Uterus (tissue), 4 donors: ENCODE measurements around the gene PRKACA. TPM values are rescaled to one million over a fixed set of nuclear protein-coding genes. Genes with fewer than 3 reads are reported as not detected.

Experiments used
- DNase-seq, 2 donors: peaks; one replicate each; pipeline ENCODE4 v3.0.0-alpha.2; 2019 to 2020
- H3K27ac ChIP-seq, 2 donors: fragments of 200-600 bp; sonication (generic); 1 replicate in 1 of 2; 2 replicates in 1 of 2; pipeline ENCODE4 v1.5.1; 2016 to 2018
- H3K27me3 ChIP-seq, 2 donors: fragments of 200-600 bp; sonication (generic); one replicate each; pipeline ENCODE4 v1.5.1; 2018 to 2019; ENCODE audit warnings: control low read depth in 1 of 2
- H3K36me3 ChIP-seq, 2 donors: fragments of 200-600 bp; sonication (generic); one replicate each; pipeline ENCODE4 v1.5.1; 2019; ENCODE audit warnings: control low read depth in 1 of 2
- H3K4me1 ChIP-seq, 2 donors: fragments of 200-600 bp; sonication (generic); one replicate each; pipeline ENCODE4 v1.5.1; 2018 to 2019; ENCODE audit warnings: control low read depth in 1 of 2
- H3K4me3 ChIP-seq, 2 donors: fragments of 200-600 bp; sonication (generic); 1 replicate in 1 of 2; 2 replicates in 1 of 2; pipeline ENCODE4 v1.5.1; 2018 to 2019; ENCODE audit warnings: mild to moderate bottlenecking in 1 of 2
- H3K9me3 ChIP-seq, 2 donors: fragments of 200-600 bp; sonication (generic); one replicate each; pipeline ENCODE4 v1.5.1; 2019; ENCODE audit warnings: control low read depth in 1 of 2
- CTCF ChIP-seq, 4 experiments: fragments of 200-600 bp in 2 of 4; fragments of 450-650 bp in 2 of 4; sonication (generic) in 2 of 4; IDR thresholded peaks; one replicate each; pipeline ENCODE4 v1.5.1; 2016 to 2019; ENCODE audit warnings: antibody characterized with exemption in 4 of 4, mild to moderate bottlenecking in 2 of 4, moderate library complexity in 1 of 4
- POLR2A ChIP-seq, 2 donors: fragments of 450-650 bp; IDR thresholded peaks; one replicate each; pipeline ENCODE4 v1.6.1; 2016; ENCODE audit warnings: antibody characterized with exemption in 2 of 2, mild to moderate bottlenecking in 1 of 2, moderate library complexity in 1 of 2
- intact Hi-C: fragments of 100-400 bp; cut with DNase I; formaldehyde crosslinking; loops from one replicate; pipeline ENCODE4 v1.15.1; 2023; ENCODE audit warnings: low total_unique reads
- total RNA-seq, 4 donors: library from RNA; depleted of rRNA in 3 of 4; stranded (reverse); fragments of >200 nt in 3 of 4; gene quantifications; one replicate each; pipeline versions ENCODE4 v1.1.0 to v1.2.4, GENCODE V29; 2014 to 2023
- donor health status: DM: yes; HTN: yes; CAD: no.

The PRKACA gene
- total RNA-seq, 4 donors from 2014 or later = 4.9 to 135 (median 74.2) TPM

- Histone ChIP-seq H3K9me3 (no peaks in the 10 kb centered on the region), H3K36me3 (no peaks in the 10 kb centered on the region), H3K4me3 (no peak overlapping the region), H3K4me1 (peaks cover 0 to 7% of the 10 kb centered on the region in 2 donors), H3K27me3 (peaks cover 0 to 8% of the 10 kb centered on the region in 2 donors), H3K27ac (no peak overlapping the region)
- TF ChIP-seq CTCF (IDR thresholded peaks at IDR 0.05) (no peak), POLR2A (IDR thresholded peaks at IDR 0.05) (no peak)
- intact Hi-C loops = no loop called here
- DNase-seq = no peak
These were observed 56.3 kb downstream of the PRKACA start for GRCh38 chr19:14061081-14061749.

GRCh38 chr19:14059652-14060155 is 57.9 kb downstream of the PRKACA start:
- no peak for DNase-seq
- TF ChIP-seq POLR2A (IDR thresholded peaks at IDR 0.05) = no peak
- TF ChIP-seq CTCF (IDR thresholded peaks at IDR 0.05) = no peak
- Histone ChIP-seq H3K4me3 (no peak overlapping the region), H3K27ac (no peak overlapping the region), H3K36me3 (no peaks in the 10 kb centered on the region), H3K4me1 (peaks cover 0 to 7% of the 10 kb centered on the region in 2 donors), H3K9me3 (no peaks in the 10 kb centered on the region), H3K27me3 (peaks cover 0 to 8% of the 10 kb centered on the region in 2 donors)
- intact Hi-C loops = no loop called here

- TF ChIP-seq CTCF (IDR thresholded peaks at IDR 0.05) = peak in 2 of 4 experiments; percentile 9 to 29
- no peak for TF ChIP-seq POLR2A (IDR thresholded peaks at IDR 0.05)
- H3K27ac ChIP-seq = no peak overlapping the region
- no peaks in the 10 kb centered on the region for H3K9me3 ChIP-seq
- H3K4me1 ChIP-seq = peaks cover 0 to 7% of the 10 kb centered on the region in 2 donors
- H3K36me3 ChIP-seq = no peaks in the 10 kb centered on the region
- no peak for DNase-seq
- intact Hi-C loops = no loop called here
- H3K27me3 ChIP-seq = peaks cover 0 to 8% of the 10 kb centered on the region in 2 donors
- H3K4me3 ChIP-seq = no peak overlapping the region
These were observed 58.5 kb downstream of the PRKACA start for GRCh38 chr19:14059093-14059480.

- H3K36me3 ChIP-seq = no peaks in the 10 kb centered on the region
- H3K27me3 ChIP-seq = peaks cover 0 to 8% of the 10 kb centered on the region in 2 donors
- DNase-seq = no peak
- H3K27ac ChIP-seq = no peak overlapping the region
- H3K9me3 ChIP-seq = no peaks in the 10 kb centered on the region
- peaks cover 0 to 7% of the 10 kb centered on the region in 2 donors for H3K4me1 ChIP-seq
- TF ChIP-seq POLR2A (IDR thresholded peaks at IDR 0.05) (no peak), CTCF (IDR thresholded peaks at IDR 0.05) (no peak)
- intact Hi-C loops = no loop called here
- H3K4me3 ChIP-seq = no peak overlapping the region
These were observed 59.1 kb downstream of the PRKACA start for GRCh38 chr19:14058182-14059092.
